ENCODE data around the gene TUBA4B.
"Not testable (repeated sequence)": the region's sequence is repeated elsewhere in the genome, so short reads cannot be mapped to it uniquely, and the experiment has no call there.

TUBA4B gene

GRCh38 chr2:219290381-219291171 is 37.5 kb downstream of the TUBA4B start:
- no peak for DNase-seq (ENCODE audit: low spot score)

- DNase-seq (ENCODE audit: low spot score), result no peak
Measured at GRCh38 chr2:219291394-219291793, 38.4 kb downstream of the TUBA4B start.

GRCh38 chr2:219291910-219292490 is 39.0 kb downstream of the TUBA4B start:
- DNase-seq (ENCODE audit: low spot score), result no peak

- no peak for DNase-seq (ENCODE audit: low spot score)
Measured at GRCh38 chr2:219292616-219293015, 39.6 kb downstream of the TUBA4B start.

- DNase-seq (ENCODE audit: low spot score), result no peak
Measured at GRCh38 chr2:219293736-219294231, 40.7 kb downstream of the TUBA4B start.

GRCh38 chr2:219294356-219295351 is 41.6 kb downstream of the TUBA4B start:
- DNase-seq (ENCODE audit: low spot score), result peak; percentile 89

GRCh38 chr2:219296142-219296541 is 43.1 kb downstream of the TUBA4B start:
- no peak for DNase-seq (ENCODE audit: low spot score)

GRCh38 chr2:219296631-219297391 is 43.8 kb downstream of the TUBA4B start:
- no peak for DNase-seq (ENCODE audit: low spot score)

GRCh38 chr2:219297766-219298456 is 44.9 kb downstream of the TUBA4B start:
- DNase-seq (ENCODE audit: low spot score), result no peak

- peak; percentile 74 for DNase-seq (ENCODE audit: low spot score)
Measured at GRCh38 chr2:219298759-219299371, 45.8 kb downstream of the TUBA4B start.

- no peak for DNase-seq (ENCODE audit: low spot score)
Measured at GRCh38 chr2:219299372-219299760, 46.3 kb downstream of the TUBA4B start.

- DNase-seq (ENCODE audit: low spot score), result no peak
Measured at GRCh38 chr2:219300022-219300421, 47.0 kb downstream of the TUBA4B start.

GRCh38 chr2:219302412-219302968 is 49.4 kb downstream of the TUBA4B start:
- DNase-seq (ENCODE audit: low spot score), result no peak

GRCh38 chr2:219304223-219304622 is 51.2 kb downstream of the TUBA4B start:
- no peak for DNase-seq (ENCODE audit: low spot score)

- DNase-seq (ENCODE audit: low spot score), result no peak
Measured at GRCh38 chr2:219306047-219306446, 53.0 kb downstream of the TUBA4B start.

GRCh38 chr2:219308142-219309101 is 55.4 kb downstream of the TUBA4B start:
- peak; percentile 70 for DNase-seq (ENCODE audit: low spot score)

- peak; percentile 82 for DNase-seq (ENCODE audit: low spot score)
Measured at GRCh38 chr2:219309278-219309677, 56.2 kb downstream of the TUBA4B start, which contains the start of gene PTPRN. PTPRN (minus strand) TSS chr2:219309401; CDS start chr2:219309332, 69 bp downstream.

GRCh38 chr2:219312683-219313263 is 59.7 kb downstream of the TUBA4B start:
- not testable (repeated sequence) for DNase-seq (ENCODE audit: low spot score)

Measured in SK-N-DZ (cell line).